Ishikawa (cell line): ENCODE results near the gene KLHL28.

ENCODE experiments used
- CEBPB ChIP-seq: IDR thresholded peaks from 2 replicates; pipeline ENCODE4 v1.6.1; 2012
- CREB1 ChIP-seq: IDR thresholded peaks from 2 replicates; pipeline ENCODE4 v1.6.1; 2012; ENCODE audit warnings: low read depth
- EGR1 ChIP-seq: IDR thresholded peaks from 2 replicates; pipeline ENCODE4 v1.6.1; 2012
- EP300 ChIP-seq: IDR thresholded peaks from 2 replicates; pipeline ENCODE4 v1.6.1; 2012; ENCODE audit warnings: borderline replicate concordance
- FOXM1 ChIP-seq: IDR thresholded peaks from 2 replicates; pipeline ENCODE4 v1.6.1; 2012; ENCODE audit warnings: low read depth, borderline replicate concordance
- NFIC ChIP-seq: IDR thresholded peaks from 2 replicates; pipeline ENCODE4 v1.6.1; 2012
- RAD21 ChIP-seq: IDR thresholded peaks from 2 replicates; pipeline ENCODE4 v1.6.1; 2012; ENCODE audit warnings: low read depth
- TAF1 ChIP-seq: IDR thresholded peaks from 2 replicates; pipeline ENCODE4 v1.6.1; 2012; ENCODE audit warnings: low read depth, mild to moderate bottlenecking
- TCF12 ChIP-seq: IDR thresholded peaks from 2 replicates; pipeline ENCODE4 v1.6.1; 2012; ENCODE audit warnings: low read depth
- TEAD4 ChIP-seq: IDR thresholded peaks from 2 replicates; pipeline ENCODE4 v1.6.1; 2012
- YY1 ChIP-seq: IDR thresholded peaks from 2 replicates; pipeline ENCODE4 v1.6.1; 2012; ENCODE audit warnings: low read depth
- ZBTB7A ChIP-seq: IDR thresholded peaks from 2 replicates; pipeline ENCODE4 v1.6.1; 2012; ENCODE audit warnings: low read depth
- TF ChIP-seq, protein P1 (sequence below): IDR thresholded peaks from 2 replicates; pipeline ENCODE4 v1.6.1; 2012
- TF ChIP-seq, protein P2 (sequence below): IDR thresholded peaks from 2 replicates; pipeline ENCODE4 v1.6.1; 2012
- TF ChIP-seq, protein P3 (sequence below): IDR thresholded peaks from 2 replicates; pipeline ENCODE4 v1.6.1; 2012; ENCODE audit warnings: low read depth, mild to moderate bottlenecking

KLHL28 gene

DNA sequence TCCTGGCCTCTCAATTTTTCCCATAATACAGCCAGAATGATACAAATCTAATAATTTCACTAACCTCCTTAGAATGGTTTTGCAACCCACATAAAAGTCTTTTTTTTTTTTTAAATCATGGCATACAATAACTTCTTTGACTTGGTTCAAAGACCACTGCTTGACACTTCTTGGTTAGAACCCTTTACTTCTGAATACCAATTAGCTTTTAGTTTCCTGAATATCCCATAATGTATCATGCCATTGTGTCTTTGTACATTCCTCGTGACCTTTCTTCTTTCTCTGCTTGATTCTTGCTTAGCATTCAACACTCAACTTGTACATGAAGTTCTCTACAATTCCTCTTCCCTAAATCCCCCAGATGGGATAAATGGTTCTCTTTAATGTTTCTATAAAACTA, 19.3 kb downstream of the KLHL28 start:
- TF ChIP-seq EP300 = no peak
- TF ChIP-seq, protein P1, sequence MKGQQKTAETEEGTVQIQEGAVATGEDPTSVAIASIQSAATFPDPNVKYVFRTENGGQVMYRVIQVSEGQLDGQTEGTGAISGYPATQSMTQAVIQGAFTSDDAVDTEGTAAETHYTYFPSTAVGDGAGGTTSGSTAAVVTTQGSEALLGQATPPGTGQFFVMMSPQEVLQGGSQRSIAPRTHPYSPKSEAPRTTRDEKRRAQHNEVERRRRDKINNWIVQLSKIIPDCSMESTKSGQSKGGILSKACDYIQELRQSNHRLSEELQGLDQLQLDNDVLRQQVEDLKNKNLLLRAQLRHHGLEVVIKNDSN = no peak
- TF ChIP-seq YY1 = no peak
- no peak for TF ChIP-seq ZBTB7A
- TF ChIP-seq FOXM1 = no peak
- TF ChIP-seq, protein P2, sequence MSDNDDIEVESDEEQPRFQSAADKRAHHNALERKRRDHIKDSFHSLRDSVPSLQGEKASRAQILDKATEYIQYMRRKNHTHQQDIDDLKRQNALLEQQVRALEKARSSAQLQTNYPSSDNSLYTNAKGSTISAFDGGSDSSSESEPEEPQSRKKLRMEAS = no peak
- no peak for TF ChIP-seq CEBPB
- TF ChIP-seq EGR1 = no peak
- no peak for TF ChIP-seq TAF1
- no peak for TF ChIP-seq TEAD4
- no peak for TF ChIP-seq CREB1
- no peak for TF ChIP-seq NFIC
- no peak for TF ChIP-seq RAD21
- TF ChIP-seq, protein P3, sequence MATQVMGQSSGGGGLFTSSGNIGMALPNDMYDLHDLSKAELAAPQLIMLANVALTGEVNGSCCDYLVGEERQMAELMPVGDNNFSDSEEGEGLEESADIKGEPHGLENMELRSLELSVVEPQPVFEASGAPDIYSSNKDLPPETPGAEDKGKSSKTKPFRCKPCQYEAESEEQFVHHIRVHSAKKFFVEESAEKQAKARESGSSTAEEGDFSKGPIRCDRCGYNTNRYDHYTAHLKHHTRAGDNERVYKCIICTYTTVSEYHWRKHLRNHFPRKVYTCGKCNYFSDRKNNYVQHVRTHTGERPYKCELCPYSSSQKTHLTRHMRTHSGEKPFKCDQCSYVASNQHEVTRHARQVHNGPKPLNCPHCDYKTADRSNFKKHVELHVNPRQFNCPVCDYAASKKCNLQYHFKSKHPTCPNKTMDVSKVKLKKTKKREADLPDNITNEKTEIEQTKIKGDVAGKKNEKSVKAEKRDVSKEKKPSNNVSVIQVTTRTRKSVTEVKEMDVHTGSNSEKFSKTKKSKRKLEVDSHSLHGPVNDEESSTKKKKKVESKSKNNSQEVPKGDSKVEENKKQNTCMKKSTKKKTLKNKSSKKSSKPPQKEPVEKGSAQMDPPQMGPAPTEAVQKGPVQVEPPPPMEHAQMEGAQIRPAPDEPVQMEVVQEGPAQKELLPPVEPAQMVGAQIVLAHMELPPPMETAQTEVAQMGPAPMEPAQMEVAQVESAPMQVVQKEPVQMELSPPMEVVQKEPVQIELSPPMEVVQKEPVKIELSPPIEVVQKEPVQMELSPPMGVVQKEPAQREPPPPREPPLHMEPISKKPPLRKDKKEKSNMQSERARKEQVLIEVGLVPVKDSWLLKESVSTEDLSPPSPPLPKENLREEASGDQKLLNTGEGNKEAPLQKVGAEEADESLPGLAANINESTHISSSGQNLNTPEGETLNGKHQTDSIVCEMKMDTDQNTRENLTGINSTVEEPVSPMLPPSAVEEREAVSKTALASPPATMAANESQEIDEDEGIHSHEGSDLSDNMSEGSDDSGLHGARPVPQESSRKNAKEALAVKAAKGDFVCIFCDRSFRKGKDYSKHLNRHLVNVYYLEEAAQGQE = no peak
- no peak for TF ChIP-seq TCF12

DNA sequence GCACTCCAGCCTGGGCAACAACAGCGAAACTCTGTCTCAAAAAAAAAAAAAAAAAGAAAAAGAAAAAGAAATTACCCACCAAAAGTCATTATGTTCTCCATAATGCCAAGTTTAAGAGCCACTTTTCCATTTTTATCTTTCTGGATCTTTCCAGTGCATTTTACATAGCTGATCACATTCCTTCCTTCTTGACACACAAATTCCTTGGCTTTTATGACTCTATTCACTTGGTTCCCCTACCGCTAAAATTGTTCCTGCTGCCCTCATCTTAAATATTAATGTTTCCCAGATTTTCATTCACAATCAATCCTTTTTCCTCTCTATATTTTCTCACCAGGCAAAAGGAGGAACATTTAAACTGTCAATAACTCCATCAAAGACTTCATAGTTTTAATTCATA, 20.2 kb downstream of the KLHL28 start:
- TF ChIP-seq RAD21 (no peak), TAF1 (no peak), ZBTB7A (no peak), EGR1 (no peak), EP300 (no peak), FOXM1 (no peak), CREB1 (no peak), TEAD4 (no peak), NFIC (no peak), TCF12 (no peak), YY1 (no peak), CEBPB (no peak)
- TF ChIP-seq, protein P1 = no peak
- TF ChIP-seq, protein P2 = no peak
- TF ChIP-seq, protein P3 = no peak

DNA sequence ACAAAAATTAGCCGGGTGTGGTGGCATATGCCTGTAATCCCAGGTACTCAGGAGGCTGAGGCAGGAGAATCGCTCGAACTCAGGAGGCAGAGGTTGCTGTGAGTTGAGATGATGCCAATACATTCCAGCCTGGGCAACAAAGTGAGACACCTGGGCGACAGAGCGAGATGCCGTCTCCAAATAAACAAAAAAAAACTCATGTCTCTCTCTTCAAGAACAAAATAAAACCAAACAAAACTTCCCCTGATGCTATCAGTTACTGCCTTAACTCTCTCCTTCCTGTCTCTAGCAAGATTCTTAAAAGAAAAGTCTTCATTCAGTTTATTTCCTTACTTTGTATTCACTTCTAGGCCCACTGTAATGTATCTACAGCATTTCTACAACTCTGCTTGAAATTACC, 20.8 kb downstream of the KLHL28 start:
- TF ChIP-seq, protein P3 = no peak
- no peak for TF ChIP-seq YY1
- no peak for TF ChIP-seq RAD21
- TF ChIP-seq TEAD4 = no peak
- no peak for TF ChIP-seq EGR1
- no peak for TF ChIP-seq NFIC
- no peak for TF ChIP-seq CREB1

DNA sequence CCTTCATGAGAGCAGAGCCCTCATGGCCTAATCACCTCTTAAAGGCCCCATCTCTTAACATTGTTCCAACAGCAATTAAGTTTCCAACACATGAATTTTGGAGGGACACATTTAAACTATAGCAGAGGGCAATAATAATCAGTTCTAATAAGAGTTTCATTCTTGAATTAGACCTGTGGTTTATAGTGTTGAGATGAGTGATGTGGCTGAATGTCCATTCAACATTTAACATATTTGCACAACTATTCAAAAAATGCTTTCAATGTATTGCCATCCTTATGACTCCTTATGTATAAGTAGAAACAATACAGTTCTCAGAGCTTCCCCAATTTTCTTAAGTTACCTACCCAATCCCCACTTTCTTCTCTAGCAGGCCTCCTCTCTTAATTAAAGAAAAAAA, 21.5 kb downstream of the KLHL28 start:
- TF ChIP-seq FOXM1 (no peak), EP300 (no peak), EGR1 (no peak), TEAD4 (no peak), CREB1 (no peak), TCF12 (no peak), TAF1 (no peak), CEBPB (no peak)
- TF ChIP-seq, protein P3 = no peak
- TF ChIP-seq, protein P2 = no peak
- TF ChIP-seq, protein P1 = no peak
